SK-N-SH treated with all-trans-retinoic acid at 6 μM for 48 hours (cell line): Measurements from ENCODE around the gene C7orf33.

Experiments
- ATAC-seq: fragments of 200-7000 bp; cut with Tn5 transposase; 3 replicates; pipeline ENCODE4 v1.9.1; 2020; ENCODE audit warnings: mild to moderate bottlenecking, moderate library complexity
- ARNTL ChIP-seq: fragments of 450-650 bp; formaldehyde crosslinking; IDR thresholded peaks from 2 replicates; pipeline ENCODE4 v1.5.0; 2020; ENCODE audit warnings: low read depth, mild to moderate bottlenecking, moderate library complexity, borderline replicate concordance
- BACH2 ChIP-seq: fragments of 250-450 bp; sonication (Bioruptor Pico); IDR thresholded peaks from 2 replicates; pipeline ENCODE4 v1.9.0; 2021; ENCODE audit warnings: mild to moderate bottlenecking, borderline replicate concordance
- CREB5 ChIP-seq: fragments of 250-450 bp; sonication (Bioruptor Pico); IDR thresholded peaks from 2 replicates; pipeline ENCODE4 v1.5.1; 2020; ENCODE audit warnings: low read depth, mild to moderate bottlenecking, moderate library complexity
- CSDC2 ChIP-seq: fragments of 250-450 bp; sonication (Bioruptor Pico); IDR thresholded peaks from 2 replicates; pipeline ENCODE4 v1.5.0; 2020; ENCODE audit warnings: mild to moderate bottlenecking, moderate library complexity
- CSRNP3 ChIP-seq: fragments of 250-450 bp; sonication (Bioruptor Pico); IDR thresholded peaks from 2 replicates; pipeline ENCODE4 v1.5.1; 2021; ENCODE audit warnings: mild to moderate bottlenecking, moderate library complexity
- ESRRG ChIP-seq: fragments of 250-450 bp; sonication (Bioruptor Pico); IDR thresholded peaks from 2 replicates; pipeline ENCODE4 v1.6.1; 2021; ENCODE audit warnings: mild to moderate bottlenecking
- GLIS3 ChIP-seq: fragments of 250-450 bp; sonication (Bioruptor Pico); IDR thresholded peaks from 2 replicates; pipeline ENCODE4 v1.5.0; 2020; ENCODE audit warnings: mild to moderate bottlenecking, moderate library complexity
- ISL1 ChIP-seq: fragments of 250-450 bp; sonication (Bioruptor Pico); IDR thresholded peaks from 2 replicates; pipeline ENCODE4 v2.1.2; 2022; ENCODE audit warnings: mild to moderate bottlenecking, moderate library complexity
- OSR1 ChIP-seq: fragments of 250-450 bp; sonication (Bioruptor Pico); IDR thresholded peaks from 2 replicates; pipeline ENCODE4 v1.8.0; 2022; ENCODE audit warnings: moderate library complexity, mild to moderate bottlenecking, inconsistent platforms
- PATZ1 ChIP-seq: fragments of 250-450 bp; sonication (Bioruptor Pico); IDR thresholded peaks from 2 replicates; pipeline ENCODE4 v1.8.0; 2020; ENCODE audit warnings: mild to moderate bottlenecking, moderate library complexity, borderline replicate concordance
- POU6F1 ChIP-seq: fragments of 250-450 bp; sonication (Bioruptor Pico); IDR thresholded peaks from 2 replicates; pipeline ENCODE4 v1.8.0; 2021; ENCODE audit warnings: low read depth, mild to moderate bottlenecking, moderate library complexity, borderline replicate concordance
- PPARA ChIP-seq: fragments of 250-450 bp; sonication (Bioruptor Pico); IDR thresholded peaks from 2 replicates; pipeline ENCODE4 v1.5.0; 2020; ENCODE audit warnings: mild to moderate bottlenecking, borderline replicate concordance
- RARB ChIP-seq: fragments of 250-450 bp; sonication (Bioruptor Pico); IDR thresholded peaks from 2 replicates; pipeline ENCODE4 v1.8.0; 2021; ENCODE audit warnings: mild to moderate bottlenecking, moderate library complexity
- SNAI2 ChIP-seq: fragments of 250-450 bp; sonication (Bioruptor Pico); IDR thresholded peaks from 2 replicates; pipeline ENCODE4 v1.5.0; 2020; ENCODE audit warnings: mild to moderate bottlenecking, moderate library complexity
- TCF4 ChIP-seq: fragments of 250-450 bp; sonication (Bioruptor Pico); IDR thresholded peaks from 2 replicates; pipeline ENCODE4 v1.8.0; 2021; ENCODE audit warnings: mild to moderate bottlenecking, moderate library complexity, borderline replicate concordance
- TOX ChIP-seq: fragments of 250-450 bp; sonication (Bioruptor Pico); IDR thresholded peaks from 2 replicates; pipeline ENCODE4 v1.8.0; 2021; ENCODE audit warnings: mild to moderate bottlenecking, moderate library complexity, borderline replicate concordance
- TSHZ2 ChIP-seq: fragments of 250-450 bp; sonication (Bioruptor Pico); IDR thresholded peaks from 2 replicates; pipeline ENCODE4 v1.5.0; 2020; ENCODE audit warnings: mild to moderate bottlenecking, moderate library complexity
- ZFP3 ChIP-seq: fragments of 250-450 bp; sonication (Bioruptor Pico); IDR thresholded peaks from 2 replicates; pipeline ENCODE4 v1.5.0; 2020; ENCODE audit warnings: mild to moderate bottlenecking, moderate library complexity
- ZFP30 ChIP-seq: fragments of 450-650 bp; formaldehyde crosslinking; IDR thresholded peaks from 2 replicates; pipeline ENCODE4 v1.5.0; 2022; ENCODE audit warnings: mild to moderate bottlenecking, moderate library complexity
- ZNF565 ChIP-seq: fragments of 450-650 bp; formaldehyde crosslinking; conservative IDR thresholded peaks from 2 replicates; pipeline ENCODE4 v1.5.0; 2020; ENCODE audit warnings: low read depth, mild to moderate bottlenecking, moderate library complexity
- ZNF70 ChIP-seq: fragments of 450-650 bp; formaldehyde crosslinking; IDR thresholded peaks from 2 replicates; pipeline ENCODE4 v1.5.0; 2020; ENCODE audit warnings: mild to moderate bottlenecking, moderate library complexity
- ZNF8 ChIP-seq: fragments of 450-650 bp; formaldehyde crosslinking; IDR thresholded peaks from 2 replicates; pipeline ENCODE4 v1.5.0; 2020; ENCODE audit warnings: mild to moderate bottlenecking, moderate library complexity

Gene C7orf33

GRCh38 chr7:148662646-148663045, 72.1 kb downstream of the C7orf33 start:
- TF ChIP-seq PATZ1 (CRISPR knock-in tag) (no peak), BACH2 (CRISPR knock-in tag) (no peak), ZNF70 (CRISPR knock-in tag) (no peak), RARB (CRISPR knock-in tag) (no peak), TOX (CRISPR knock-in tag) (no peak), ZNF565 (CRISPR knock-in tag) (no peak), ISL1 (no peak), ZNF8 (CRISPR knock-in tag) (no peak), SNAI2 (CRISPR knock-in tag) (no peak), POU6F1 (CRISPR knock-in tag) (no peak), TSHZ2 (no peak), CSRNP3 (no peak), ESRRG (CRISPR knock-in tag) (no peak), CSDC2 (CRISPR knock-in tag) (no peak), ZFP30 (CRISPR knock-in tag) (no peak), ZFP3 (CRISPR knock-in tag) (no peak), GLIS3 (CRISPR knock-in tag) (no peak), TCF4 (no peak), OSR1 (CRISPR knock-in tag) (no peak)
- ATAC-seq = peak; percentile 79

GRCh38 chr7:148664324-148664723, 73.8 kb downstream of the C7orf33 start:
- ATAC-seq = peak; percentile 40; the same call in 1 of the 3 replicates

More at GRCh38 chr7:148664324-148664723, 73.8 kb downstream of the C7orf33 start:
- TF ChIP-seq ARNTL (CRISPR knock-in tag) (no peak), ZNF565 (CRISPR knock-in tag) (no peak), ZNF8 (CRISPR knock-in tag) (no peak), TSHZ2 (no peak), CREB5 (CRISPR knock-in tag) (no peak), OSR1 (CRISPR knock-in tag) (no peak), CSDC2 (CRISPR knock-in tag) (no peak), ZNF70 (CRISPR knock-in tag) (no peak), RARB (CRISPR knock-in tag) (no peak), PPARA (CRISPR knock-in tag) (no peak), TOX (CRISPR knock-in tag) (no peak), GLIS3 (CRISPR knock-in tag) (no peak), CSRNP3 (no peak), ESRRG (CRISPR knock-in tag) (no peak)
